ENCODE measurements around the gene PIK3AP1. TPM values are rescaled to one million over a fixed set of nuclear protein-coding genes. Genes with fewer than 3 reads are reported as not detected.
A peak's percentile ranks its signal among the peaks of the same experiment; 100 is the strongest.

The PIK3AP1 gene
- total and polyA plus RNA-seq, 10 of the 15 experiments (the other 5 are each of a cell fraction or from before 2014, with no cell fraction given), result 26.2 to 306 (median 119) TPM

DNA sequence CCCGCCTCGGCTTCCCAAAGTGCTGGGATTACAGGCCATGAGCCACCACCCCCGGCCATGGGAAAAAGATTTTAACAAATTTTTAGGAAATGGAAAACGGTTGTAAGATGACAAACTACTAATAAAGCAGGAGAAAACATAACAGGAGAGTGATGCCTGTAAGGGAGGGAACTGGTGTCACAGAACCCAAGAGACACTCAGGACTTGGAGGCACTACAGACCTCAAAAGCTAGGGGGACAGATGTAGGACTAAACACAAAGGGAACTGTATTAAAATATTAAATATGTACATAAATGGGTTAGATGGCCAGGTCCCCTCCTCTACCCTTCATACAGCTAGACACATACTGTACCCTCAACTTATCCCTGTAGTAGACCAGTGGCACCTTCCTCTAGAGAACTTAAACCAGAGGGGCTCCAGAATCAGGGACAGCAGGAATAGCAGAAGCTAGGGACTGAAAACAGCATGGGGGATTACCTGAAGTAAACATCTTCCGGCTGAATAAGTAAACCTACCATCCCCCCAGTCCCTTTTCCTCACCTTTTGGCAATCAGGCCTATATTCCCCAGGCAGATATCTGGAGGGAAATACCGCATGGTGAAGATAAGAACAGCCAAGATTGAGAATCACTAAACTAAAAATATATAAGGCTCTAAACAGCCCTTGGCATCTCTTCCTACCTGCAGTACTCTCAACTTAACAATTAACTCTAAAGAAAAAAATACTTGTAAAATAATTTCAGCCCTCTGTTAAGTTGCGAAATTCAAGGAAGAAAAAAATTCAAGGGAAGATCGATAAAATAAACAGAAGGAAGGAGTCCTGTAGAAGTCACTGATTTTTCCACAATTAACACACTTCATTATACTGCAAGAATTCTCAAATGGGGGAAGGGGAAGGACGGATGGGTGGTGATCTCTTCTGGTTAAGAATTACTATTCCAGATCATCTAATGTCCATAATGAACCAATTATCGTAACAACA, 149.0 kb downstream of the PIK3AP1 start:
- ATAC-seq, result peak; percentile 26; the same call in 1 of the 3 replicates
- RAD21 ChIA-PET (ENCODE audit: unreplicated experiment), result no interaction called here
- CTCF ChIA-PET, result no interaction called here
- Histone ChIP-seq H3K9ac (ENCODE audit: control insufficient read depth, insufficient read depth, low read length) (no peak overlapping the region), H3K27me3 (replicated peaks in 1 of 2; ENCODE audit: control insufficient read depth in 2 of 2, insufficient read depth in 2 of 2, low read length in 1 of 2) (no peaks in the 10 kb centered on the region), H3K27ac (ENCODE audit: control insufficient read depth, insufficient read depth) (no peak overlapping the region), H2AFZ (ENCODE audit: control insufficient read depth, low read depth, low read length) (no peak overlapping the region), H4K20me1 (ENCODE audit: control insufficient read depth, insufficient read depth) (peaks cover 4% of the 10 kb centered on the region), H3K9me3 (replicated peaks; ENCODE audit: control insufficient read depth, insufficient read depth, low read length) (no peaks in the 10 kb centered on the region; the same call in 2 of the 3 replicates), H3K36me3 (ENCODE audit: control insufficient read depth in 2 of 2, insufficient read depth in 2 of 2, low read length in 1 of 2) (peaks cover 2 to 18% of the 10 kb centered on the region in 2 experiments), H3K4me3 (no peak overlapping the region), H3K79me2 (ENCODE audit: control insufficient read depth, insufficient read depth, low read length) (peaks cover 68% of the 10 kb centered on the region), H3K4me2 (ENCODE audit: control insufficient read depth, insufficient read depth) (no peak overlapping the region), H3K4me1 (ENCODE audit: control insufficient read depth, insufficient read depth, low read length) (0 out of 2 replicates have a peak, but pooled peaks cover 5% of the 10 kb centered on the region)
- intact Hi-C loops (cut with micrococcal nuclease; ENCODE audit: unreplicated experiment) (no loop called here), in situ Hi-C loops (cut with MboI) (no loop called here)
- POLR2A ChIA-PET, result no interaction called here
- SMC1A ChIA-PET (ENCODE audit: uncharacterized antibody, unreplicated experiment), result interaction anchor here (1.4 kb wide), 1 partner anchor 20 kb away, joined by 3 read pairs; no protein-coding TSS in a partner anchor
- no TSS peak for BruUV-seq (replicated peaks)
- WGBS (ENCODE audit: insufficient coverage, insufficient replicate concordance, low lambda C conversion rate, missing lambda C conversion rate), result 98% methylated on average over 10 of the region's 10 CpGs
- FAIRE-seq, result no peak
- no peak for TF ChIP-seq PAX8 (IDR thresholded peaks at IDR 0.05)
- no peak for TF ChIP-seq STAT1 (conservative IDR thresholded peaks at IDR 0.05)
- TF ChIP-seq, protein P1, sequence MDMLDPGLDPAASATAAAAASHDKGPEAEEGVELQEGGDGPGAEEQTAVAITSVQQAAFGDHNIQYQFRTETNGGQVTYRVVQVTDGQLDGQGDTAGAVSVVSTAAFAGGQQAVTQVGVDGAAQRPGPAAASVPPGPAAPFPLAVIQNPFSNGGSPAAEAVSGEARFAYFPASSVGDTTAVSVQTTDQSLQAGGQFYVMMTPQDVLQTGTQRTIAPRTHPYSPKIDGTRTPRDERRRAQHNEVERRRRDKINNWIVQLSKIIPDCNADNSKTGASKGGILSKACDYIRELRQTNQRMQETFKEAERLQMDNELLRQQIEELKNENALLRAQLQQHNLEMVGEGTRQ (IDR thresholded peaks at IDR 0.05; ENCODE audit: borderline replicate concordance, low read depth, low read length), result no peak
- no peak for TF ChIP-seq NFYA (IDR thresholded peaks at IDR 0.05; ENCODE audit: borderline replicate concordance, low read depth, low read length)
- no peak for TF ChIP-seq NFIC (IDR thresholded peaks at IDR 0.05; ENCODE audit: low read depth, low read length)
- no peak for TF ChIP-seq SREBF1 (IDR thresholded peaks at IDR 0.05; ENCODE audit: low read length)
- no peak for DNase-seq (ENCODE audit: low read depth, low spot score)

Measured in GM12878 (cell line).